Endothelial cell (in vitro differentiated cells): ENCODE measurements around the gene NAGK. TPM values are rescaled to one million over a fixed set of nuclear protein-coding genes. Genes with fewer than 3 reads are reported as not detected.

Source experiments
- DNase-seq: peaks from one replicate; pipeline ENCODE4 v3.0.0; 2021; ENCODE audit warnings: low spot score
- H3K27ac Mint-ChIP-seq: one replicate; pipeline ENCODE4 v1.8.0; 2021; ENCODE audit warnings: mixed read lengths, inconsistent platforms; ENCODE audit not compliant: unreplicated experiment
- H3K27me3 Mint-ChIP-seq: one replicate; pipeline ENCODE4 v1.8.0; 2021; ENCODE audit warnings: mild to moderate bottlenecking, moderate library complexity, mixed read lengths, inconsistent platforms; ENCODE audit not compliant: unreplicated experiment
- H3K36me3 Mint-ChIP-seq: one replicate; pipeline ENCODE4 v1.8.0; 2021; ENCODE audit warnings: mild to moderate bottlenecking, low read depth, mixed read lengths, inconsistent platforms; ENCODE audit not compliant: unreplicated experiment
- H3K4me1 Mint-ChIP-seq: one replicate; pipeline ENCODE4 v1.8.0; 2021; ENCODE audit warnings: mild to moderate bottlenecking, mixed read lengths, inconsistent platforms; ENCODE audit not compliant: unreplicated experiment
- H3K4me3 Mint-ChIP-seq: one replicate; pipeline ENCODE4 v1.8.0; 2021; ENCODE audit warnings: mild to moderate bottlenecking, mixed read lengths, inconsistent platforms; ENCODE audit not compliant: unreplicated experiment
- H3K9me3 Mint-ChIP-seq: one replicate; pipeline ENCODE4 v1.8.0; 2021; ENCODE audit warnings: mixed read lengths, inconsistent platforms; ENCODE audit not compliant: unreplicated experiment
- total RNA-seq: library from RNA; stranded (reverse); fragmentation: NEBNext Ultra II Directional; extraction: Animal tissue kit (Norgen Biotek cat#: 25700); gene quantifications from one replicate; pipeline ENCODE4 v1.2.1, GENCODE V29; 2021; ENCODE audit not compliant: unreplicated experiment
- TF ChIP-seq, protein P1 (sequence below): fragments of 200-600 bp; sonication (generic); IDR thresholded peaks from one replicate; pipeline ENCODE4 v1.5.0; 2021; ENCODE audit warnings: antibody characterized with exemption; ENCODE audit not compliant: unreplicated experiment

Gene NAGK
- total RNA-seq, 1 donor from 2014 or later, result 125 TPM

DNA sequence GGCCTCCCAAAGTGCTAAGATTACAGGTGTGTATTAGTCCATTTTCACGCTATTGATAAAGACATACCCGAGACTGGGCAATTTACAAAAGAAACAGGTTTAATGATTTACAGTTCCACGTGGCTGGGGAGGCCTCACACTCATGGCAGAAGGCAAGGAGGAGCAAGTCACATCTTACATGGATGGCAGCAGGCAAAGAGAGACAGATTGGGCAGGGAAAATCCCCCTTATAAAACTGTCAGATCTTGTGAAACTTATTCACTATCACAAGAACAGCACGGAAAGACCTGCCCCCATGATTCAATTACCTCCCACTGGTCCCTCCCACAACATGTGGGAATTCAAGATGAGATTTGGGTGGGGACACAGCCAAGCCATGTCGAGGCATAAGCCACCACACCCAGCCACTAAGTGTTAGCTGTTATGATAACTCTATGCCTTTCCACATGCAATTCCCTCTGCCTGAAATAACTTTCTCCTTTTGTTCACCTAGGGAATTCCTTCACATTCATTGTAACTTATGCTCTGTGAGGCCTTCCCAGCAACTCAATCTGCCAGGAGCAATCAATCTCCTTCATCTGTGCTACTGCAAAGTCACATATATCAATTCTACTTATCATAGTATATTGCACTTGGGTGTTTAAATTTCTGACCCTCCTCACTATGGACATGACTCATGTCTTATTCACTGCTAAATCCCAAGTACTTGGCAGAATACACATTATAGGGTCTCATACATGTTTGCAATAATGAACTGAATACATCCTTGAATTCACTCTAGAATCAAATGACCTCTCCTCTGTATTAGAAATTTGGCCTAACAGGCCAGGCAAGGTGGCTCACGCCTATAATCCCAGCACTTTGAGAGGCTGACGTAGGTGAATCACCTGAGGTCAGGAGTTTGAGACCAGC is 54.2 kb downstream of the NAGK start:
- no peaks in the 10 kb centered on the region for H3K36me3 Mint-ChIP-seq

DNA sequence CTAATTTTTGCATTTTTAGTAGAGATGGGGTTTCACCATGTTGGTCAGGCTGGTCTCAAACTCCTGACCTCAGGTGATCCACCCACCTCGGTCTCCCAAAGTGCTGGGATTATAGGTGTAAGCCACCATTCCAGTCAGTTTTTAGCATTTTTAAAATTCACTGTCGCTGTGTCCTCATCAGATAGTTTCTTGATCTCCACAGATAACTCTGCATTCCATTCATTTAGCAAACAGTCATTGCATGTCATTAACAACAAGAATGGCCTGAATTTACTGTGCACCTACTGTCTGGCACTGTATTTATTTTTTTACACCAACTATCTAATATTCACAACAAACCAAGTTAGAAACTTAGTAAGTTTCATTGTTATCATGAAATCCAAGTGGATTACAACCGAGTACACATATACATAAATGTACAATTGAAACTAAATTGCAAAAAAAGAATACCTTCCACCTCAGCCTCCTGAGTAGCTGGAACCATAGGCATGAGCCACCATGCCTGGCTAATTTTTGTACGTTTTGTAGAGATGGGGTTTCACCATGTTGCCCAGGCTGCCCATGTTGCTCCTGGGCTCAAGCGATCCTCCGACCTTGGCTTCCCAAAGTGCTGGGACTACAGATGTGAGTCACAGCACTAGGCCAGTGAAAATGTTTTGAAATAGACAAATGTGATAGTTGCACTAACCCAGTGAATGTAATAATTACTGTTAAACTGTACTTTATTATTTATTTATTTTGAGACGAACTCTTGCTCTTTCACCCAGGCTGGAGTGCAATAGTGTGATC is 57.3 kb downstream of the NAGK start:
- Mint-ChIP-seq H3K4me3 (no peak overlapping the region), H3K27me3 (no peaks in the 10 kb centered on the region), H3K9me3 (no peaks in the 10 kb centered on the region), H3K27ac (peak overlapping the region; percentile 73), H3K36me3 (no peaks in the 10 kb centered on the region), H3K4me1 (no peaks in the 10 kb centered on the region)
- DNase-seq, result no peak
- TF ChIP-seq, protein P1, sequence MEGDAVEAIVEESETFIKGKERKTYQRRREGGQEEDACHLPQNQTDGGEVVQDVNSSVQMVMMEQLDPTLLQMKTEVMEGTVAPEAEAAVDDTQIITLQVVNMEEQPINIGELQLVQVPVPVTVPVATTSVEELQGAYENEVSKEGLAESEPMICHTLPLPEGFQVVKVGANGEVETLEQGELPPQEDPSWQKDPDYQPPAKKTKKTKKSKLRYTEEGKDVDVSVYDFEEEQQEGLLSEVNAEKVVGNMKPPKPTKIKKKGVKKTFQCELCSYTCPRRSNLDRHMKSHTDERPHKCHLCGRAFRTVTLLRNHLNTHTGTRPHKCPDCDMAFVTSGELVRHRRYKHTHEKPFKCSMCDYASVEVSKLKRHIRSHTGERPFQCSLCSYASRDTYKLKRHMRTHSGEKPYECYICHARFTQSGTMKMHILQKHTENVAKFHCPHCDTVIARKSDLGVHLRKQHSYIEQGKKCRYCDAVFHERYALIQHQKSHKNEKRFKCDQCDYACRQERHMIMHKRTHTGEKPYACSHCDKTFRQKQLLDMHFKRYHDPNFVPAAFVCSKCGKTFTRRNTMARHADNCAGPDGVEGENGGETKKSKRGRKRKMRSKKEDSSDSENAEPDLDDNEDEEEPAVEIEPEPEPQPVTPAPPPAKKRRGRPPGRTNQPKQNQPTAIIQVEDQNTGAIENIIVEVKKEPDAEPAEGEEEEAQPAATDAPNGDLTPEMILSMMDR, result no peak

More for the DNA sequence above, 54.2 kb downstream of the NAGK start:
- Mint-ChIP-seq H3K9me3 (no peaks in the 10 kb centered on the region), H3K4me1 (no peaks in the 10 kb centered on the region), H3K4me3 (no peak overlapping the region), H3K27ac (no peak overlapping the region), H3K27me3 (no peaks in the 10 kb centered on the region)
- TF ChIP-seq, protein P1, result no peak
- no peak for DNase-seq

GRCh38 chr2:71126957-71127356 is 58.5 kb downstream of the NAGK start:
- Mint-ChIP-seq H3K27me3 (no peaks in the 10 kb centered on the region), H3K4me1 (no peaks in the 10 kb centered on the region), H3K9me3 (no peaks in the 10 kb centered on the region), H3K36me3 (no peaks in the 10 kb centered on the region), H3K27ac (no peak overlapping the region), H3K4me3 (no peak overlapping the region)
- TF ChIP-seq, protein P1, result no peak
- DNase-seq, result no peak

Other genes starting within 250 kb of the NAGK start
- 0.23 TPM for gene CLEC4F, start 248.0 kb upstream of the NAGK start, total RNA-seq
- 0.74 TPM for gene CD207, start 232.8 kb upstream of the NAGK start, total RNA-seq
- 2.2 TPM for gene VAX2, start 168.1 kb upstream of the NAGK start, total RNA-seq
- gene ATP6V1B1, start 132.7 kb upstream of the NAGK start, total RNA-seq, result not detected
- 0.56 TPM for gene ANKRD53, start 90.0 kb upstream of the NAGK start, total RNA-seq
- 37.1 TPM for gene TEX261, start 73.8 kb upstream of the NAGK start, total RNA-seq
- 4.6 TPM for gene MCEE, start 61.6 kb downstream of the NAGK start, total RNA-seq
- gene MPHOSPH10, start 62.0 kb downstream of the NAGK start, total RNA-seq, result 24.7 TPM
- gene PAIP2B, start 158.5 kb downstream of the NAGK start, total RNA-seq, result 2.9 TPM